HEK293T (cell line): Measurements from ENCODE around the gene NIN.

Experiments used
- CTCF ChIA-PET: fragments of 350-600 bp; formaldehyde crosslinking; extraction: SDS; loops from one replicate; lab custom pipeline; 2021; ENCODE audit warnings: antibody characterized with exemption, inconsistent platforms; lab: Yijun Ruan, JAX
- POLR2A ChIA-PET: fragments of 350-600 bp; formaldehyde crosslinking; extraction: SDS; loops from one replicate; lab custom pipeline; 2020; ENCODE audit warnings: antibody characterized with exemption, inconsistent platforms; lab: Yijun Ruan, JAX
- DNase-seq: peaks from one replicate; pipeline ENCODE4 v3.0.0; 2012; ENCODE audit warnings: mixed read lengths; ENCODE audit errors: extremely low spot score
- ARNT ChIP-seq: fragments of 450-650 bp; IDR thresholded peaks from 2 replicates; pipeline ENCODE4 v1.6.1; 2017; ENCODE audit warnings: mild to moderate bottlenecking
- BHLHE40 ChIP-seq: fragments of 450-650 bp; IDR thresholded peaks from 2 replicates; pipeline ENCODE4 v1.6.1; 2016; ENCODE audit warnings: mild to moderate bottlenecking, moderate library complexity, borderline replicate concordance
- CTBP1 ChIP-seq: fragments of 450-650 bp; IDR thresholded peaks from 2 replicates; pipeline ENCODE4 v1.6.1; 2016; ENCODE audit warnings: borderline replicate concordance
- ELF4 ChIP-seq: fragments of 450-650 bp; IDR thresholded peaks from 2 replicates; pipeline ENCODE4 v1.6.1; 2017; ENCODE audit warnings: antibody characterized with exemption
- FOXA1 ChIP-seq: fragments of 450-650 bp; IDR thresholded peaks from 2 replicates; pipeline ENCODE4 v1.6.1; 2016; ENCODE audit warnings: mild to moderate bottlenecking
- FOXK2 ChIP-seq: fragments of 450-650 bp; IDR thresholded peaks from 2 replicates; pipeline ENCODE4 v1.6.1; 2016; ENCODE audit warnings: mild to moderate bottlenecking
- FOXM1 ChIP-seq: fragments of 450-650 bp; IDR thresholded peaks from 2 replicates; pipeline ENCODE4 v1.6.1; 2017; ENCODE audit warnings: mild to moderate bottlenecking, borderline replicate concordance
- HDGF ChIP-seq: fragments of 450-650 bp; IDR thresholded peaks from 2 replicates; pipeline ENCODE4 v1.6.1; 2017; ENCODE audit warnings: antibody characterized with exemption, borderline replicate concordance
- L3MBTL2 ChIP-seq: fragments of 450-650 bp; conservative IDR thresholded peaks from 2 replicates; pipeline ENCODE4 v1.6.1; 2016; ENCODE audit warnings: mild to moderate bottlenecking
- LEF1 ChIP-seq: fragments of 450-650 bp; IDR thresholded peaks from 2 replicates; pipeline ENCODE4 v1.6.1; 2017; ENCODE audit warnings: mild to moderate bottlenecking, borderline replicate concordance
- NFRKB ChIP-seq: fragments of 450-650 bp; IDR thresholded peaks from 2 replicates; pipeline ENCODE4 v1.6.1; 2016; ENCODE audit warnings: mild to moderate bottlenecking, moderate library complexity
- PKNOX1 ChIP-seq: fragments of 450-650 bp; IDR thresholded peaks from 2 replicates; pipeline ENCODE4 v1.6.1; 2016
- SP1 ChIP-seq: fragments of 450-650 bp; IDR thresholded peaks from 2 replicates; pipeline ENCODE4 v1.6.1; 2017
- SUZ12 ChIP-seq: fragments of 450-650 bp; IDR thresholded peaks from 2 replicates; pipeline ENCODE4 v1.6.1; 2016; ENCODE audit warnings: mild to moderate bottlenecking
- TARDBP ChIP-seq: fragments of 450-650 bp; IDR thresholded peaks from 2 replicates; pipeline ENCODE4 v1.6.1; 2016
- ZNF384 ChIP-seq: fragments of 450-650 bp; IDR thresholded peaks from 2 replicates; pipeline ENCODE4 v1.6.1; 2016

The NIN gene

GRCh38 chr14:50813544-50813863 lies 17.5 kb downstream of the NIN start:
- CTCF ChIA-PET: no interaction called here
- POLR2A ChIA-PET: no interaction called here
- DNase-seq: no peak
- TF ChIP-seq ARNT (no peak), SUZ12 (no peak), CTBP1 (no peak), LEF1 (no peak), SP1 (no peak), BHLHE40 (no peak), ELF4 (no peak), TARDBP (no peak), FOXM1 (no peak), ZNF384 (no peak), NFRKB (no peak), HDGF (no peak), L3MBTL2 (no peak), FOXA1 (no peak), FOXK2 (no peak), PKNOX1 (no peak)

- TF ChIP-seq CTBP1 (no peak), FOXM1 (no peak), ZNF384 (no peak), ELF4 (no peak)
- ChIA-PET POLR2A (no interaction called here), CTCF (no interaction called here)
- DNase-seq: no peak
Measured at GRCh38 chr14:50812856-50813543, 18.0 kb downstream of the NIN start.

- ChIA-PET POLR2A (no interaction called here), CTCF (no interaction called here)
- no peak for DNase-seq
- no peak for TF ChIP-seq SUZ12
- TF ChIP-seq ELF4: no peak
- no peak for TF ChIP-seq PKNOX1
- TF ChIP-seq HDGF: no peak
- no peak for TF ChIP-seq FOXA1
- TF ChIP-seq FOXK2: no peak
- no peak for TF ChIP-seq TARDBP
- no peak for TF ChIP-seq L3MBTL2
- no peak for TF ChIP-seq ARNT
- TF ChIP-seq BHLHE40: no peak
- no peak for TF ChIP-seq LEF1
- no peak for TF ChIP-seq ZNF384
- no peak for TF ChIP-seq FOXM1
Measured at GRCh38 chr14:50812180-50812579, 18.8 kb downstream of the NIN start.

GRCh38 chr14:50808053-50808452 lies 22.9 kb downstream of the NIN start:
- CTCF ChIA-PET: no interaction called here
- no peak for TF ChIP-seq PKNOX1
- no peak for TF ChIP-seq L3MBTL2
- TF ChIP-seq ZNF384: no peak
- TF ChIP-seq SP1: no peak
- TF ChIP-seq FOXM1: no peak
- no peak for TF ChIP-seq CTBP1
- no peak for TF ChIP-seq HDGF
- TF ChIP-seq SUZ12: no peak
- no peak for TF ChIP-seq ARNT
- POLR2A ChIA-PET: no interaction called here
- DNase-seq: no peak

GRCh38 chr14:50806241-50806933 lies 24.6 kb downstream of the NIN start:
- ChIA-PET CTCF (no interaction called here), POLR2A (no interaction called here)
- no peak for TF ChIP-seq CTBP1
- TF ChIP-seq NFRKB: no peak
- no peak for TF ChIP-seq SP1
- no peak for TF ChIP-seq FOXM1
- TF ChIP-seq HDGF: no peak
- no peak for TF ChIP-seq ELF4
- no peak for TF ChIP-seq FOXK2
- TF ChIP-seq PKNOX1: no peak
- TF ChIP-seq FOXA1: no peak
- TF ChIP-seq ARNT: no peak
- no peak for TF ChIP-seq SUZ12
- no peak for TF ChIP-seq TARDBP
- no peak for TF ChIP-seq BHLHE40
- DNase-seq: no peak

GRCh38 chr14:50805396-50805795 lies 25.6 kb downstream of the NIN start:
- CTCF ChIA-PET: no interaction called here
- TF ChIP-seq FOXA1: no peak
- POLR2A ChIA-PET: interaction anchor here (0.9 kb wide), 1 partner anchor 26 kb away, joined by 4 read pairs; the partner anchor contains the start of gene NIN
- DNase-seq: no peak
